ENCODE data around the gene RYR2. TPM values are rescaled to one million over a fixed set of nuclear protein-coding genes. Genes with fewer than 3 reads are reported as not detected.

RYR2 gene
- total and polyA plus RNA-seq, 7 donors, result under 0.01 to 22.4 (median 6.1) TPM

GRCh38 chr1:237228421-237228820 lies 186.4 kb downstream of the RYR2 start:
- no peaks in the 10 kb centered on the region for H3K36me3 ChIP-seq
- peaks cover 0 to 12% (median 8%) of the 10 kb centered on the region in 4 donors for H3K4me1 ChIP-seq
- no peaks in the 10 kb centered on the region for H3K9me3 ChIP-seq
- TF ChIP-seq CTCF (IDR thresholded peaks at IDR 0.05), result no peak
- no peak for TF ChIP-seq EP300 (IDR thresholded peaks at IDR 0.05)
- H3K27me3 ChIP-seq, result no peaks in the 10 kb centered on the region
- no peak overlapping the region for H3K4me3 ChIP-seq
- 73 to 84% methylated on average over 3 of the region's 3 CpGs for WGBS, 2 donors
- intact Hi-C loops (cut with DNase I), result no loop called here
- H3K27ac ChIP-seq, result no peak overlapping the region
- no peak for DNase-seq

- no peak overlapping the region for H3K4me3 ChIP-seq
These were observed 187.3 kb downstream of the RYR2 start for GRCh38 chr1:237229333-237229732.

GRCh38 chr1:237232501-237232900 lies 190.5 kb downstream of the RYR2 start:
- Histone ChIP-seq H3K4me1 (peaks cover 0 to 10% (median 7%) of the 10 kb centered on the region in 4 donors), H3K27me3 (no peaks in the 10 kb centered on the region), H3K9me3 (no peaks in the 10 kb centered on the region), H3K36me3 (no peaks in the 10 kb centered on the region), H3K27ac (no peak overlapping the region), H3K4me3 (no peak overlapping the region)
- WGBS, 2 donors, result 69 to 76% methylated on average over 4 of the region's 4 CpGs
- intact Hi-C loops (cut with DNase I), result no loop called here
- TF ChIP-seq POLR2A (IDR thresholded peaks at IDR 0.05), result no peak
- no peak for TF ChIP-seq EP300 (IDR thresholded peaks at IDR 0.05)
- TF ChIP-seq POLR2AphosphoS5 (IDR thresholded peaks at IDR 0.05), result no peak
- TF ChIP-seq CTCF (IDR thresholded peaks at IDR 0.05), result no peak
- no peak for DNase-seq

More at GRCh38 chr1:237229333-237229732, 187.3 kb downstream of the RYR2 start:
- H3K4me1 ChIP-seq, result peaks cover 0 to 12% (median 8%) of the 10 kb centered on the region in 4 donors
- intact Hi-C loops (cut with DNase I), result no loop called here
- no peak for DNase-seq
- H3K27ac ChIP-seq, result no peak overlapping the region
- H3K9me3 ChIP-seq, result no peaks in the 10 kb centered on the region
- no peaks in the 10 kb centered on the region for H3K27me3 ChIP-seq
- no peaks in the 10 kb centered on the region for H3K36me3 ChIP-seq
- TF ChIP-seq POLR2A (IDR thresholded peaks at IDR 0.05) (no peak), CTCF (IDR thresholded peaks at IDR 0.05) (no peak), POLR2AphosphoS5 (IDR thresholded peaks at IDR 0.05) (no peak), EP300 (IDR thresholded peaks at IDR 0.05) (no peak)
- WGBS, 2 donors, result 82 to 86% methylated on average over 6 of the region's 6 CpGs

GRCh38 chr1:237235091-237235490 lies 193.1 kb downstream of the RYR2 start:
- no peak overlapping the region for H3K4me3 ChIP-seq
- H3K4me1 ChIP-seq, result peaks cover 0 to 18% (median 13%) of the 10 kb centered on the region in 4 donors
- no peaks in the 10 kb centered on the region for H3K9me3 ChIP-seq
- 47 to 58% methylated on average over 3 of the region's 3 CpGs for WGBS, 2 donors
- no peaks in the 10 kb centered on the region for H3K36me3 ChIP-seq
- intact Hi-C loops (cut with DNase I), result no loop called here
- DNase-seq, result no peak
- peak overlapping the region; percentile 25 to 57 (median 46) for H3K27ac ChIP-seq
- H3K27me3 ChIP-seq, result no peaks in the 10 kb centered on the region
- TF ChIP-seq POLR2A (IDR thresholded peaks at IDR 0.05) (no peak), CTCF (IDR thresholded peaks at IDR 0.05) (no peak), EP300 (IDR thresholded peaks at IDR 0.05) (peak in 1 of 4 donors; percentile 9), POLR2AphosphoS5 (IDR thresholded peaks at IDR 0.05) (peak in 1 of 4 donors; percentile 41)

GRCh38 chr1:237237721-237238120 lies 195.7 kb downstream of the RYR2 start:
- Histone ChIP-seq H3K27me3 (no peaks in the 10 kb centered on the region), H3K9me3 (no peaks in the 10 kb centered on the region), H3K4me3 (no peak overlapping the region), H3K4me1 (peaks cover 0 to 26% (median 17%) of the 10 kb centered on the region in 4 donors), H3K27ac (no peak overlapping the region), H3K36me3 (no peaks in the 10 kb centered on the region)
- TF ChIP-seq POLR2A (IDR thresholded peaks at IDR 0.05), result no peak
- TF ChIP-seq EP300 (IDR thresholded peaks at IDR 0.05), result no peak
- no peak for TF ChIP-seq CTCF (IDR thresholded peaks at IDR 0.05)
- TF ChIP-seq POLR2AphosphoS5 (IDR thresholded peaks at IDR 0.05), result no peak
- no peak for DNase-seq
- intact Hi-C loops (cut with DNase I), result no loop called here
- 75 to 81% methylated on average over 3 of the region's 3 CpGs for WGBS, 2 donors
